ENCODE measurements around the gene SLC6A17. TPM values are rescaled to one million over a fixed set of nuclear protein-coding genes. Genes with fewer than 3 reads are reported as not detected.

SLC6A17 gene
- polyA plus RNA-seq, 4 donors: 0.08 to 0.92 (median 0.77) TPM

DNA sequence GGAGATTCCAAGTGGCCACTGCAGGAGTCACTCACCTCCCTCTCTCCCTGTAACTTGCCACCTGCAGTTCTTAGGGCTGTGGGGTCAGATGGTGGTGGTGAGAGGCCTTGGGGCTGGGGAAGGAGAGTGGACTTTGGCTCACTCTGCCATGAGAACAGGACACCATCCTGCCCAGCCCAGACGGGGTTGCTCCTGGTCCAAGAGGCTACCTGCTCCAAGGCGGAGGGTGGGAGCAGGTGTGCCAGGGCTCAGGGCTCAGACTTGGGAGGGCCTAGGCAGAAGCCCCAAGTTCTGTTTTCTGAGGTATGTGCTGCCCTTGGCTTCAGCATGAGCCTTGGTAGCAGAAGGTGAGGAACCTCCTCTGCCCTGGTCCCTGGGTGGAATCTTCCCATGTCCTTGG lies 48.5 kb downstream of the SLC6A17 start:
- no peak for DNase-seq (ENCODE audit: low read depth in 4 of 4, low spot score in 3 of 4)

DNA sequence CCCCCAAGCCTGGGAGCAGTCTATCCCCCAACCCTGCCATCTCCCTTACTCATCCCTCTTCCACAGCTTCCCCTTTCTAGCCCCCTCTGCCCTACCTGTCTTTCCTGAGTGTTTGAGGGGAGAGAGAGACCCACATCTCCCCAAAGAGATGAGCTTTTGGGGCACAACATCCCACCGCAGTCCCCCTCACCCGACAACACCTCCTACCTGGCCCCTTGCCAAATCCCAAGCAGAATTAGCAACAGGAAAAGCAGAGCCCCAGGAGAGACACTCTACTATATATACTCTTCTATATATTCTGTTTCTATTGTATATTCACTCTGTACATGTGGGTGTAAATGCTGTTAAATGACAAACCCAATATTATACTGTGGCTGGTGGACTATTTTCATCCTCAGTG lies 49.9 kb downstream of the SLC6A17 start:
- DNase-seq (ENCODE audit: low read depth in 4 of 4, low spot score in 3 of 4): no peak

DNA sequence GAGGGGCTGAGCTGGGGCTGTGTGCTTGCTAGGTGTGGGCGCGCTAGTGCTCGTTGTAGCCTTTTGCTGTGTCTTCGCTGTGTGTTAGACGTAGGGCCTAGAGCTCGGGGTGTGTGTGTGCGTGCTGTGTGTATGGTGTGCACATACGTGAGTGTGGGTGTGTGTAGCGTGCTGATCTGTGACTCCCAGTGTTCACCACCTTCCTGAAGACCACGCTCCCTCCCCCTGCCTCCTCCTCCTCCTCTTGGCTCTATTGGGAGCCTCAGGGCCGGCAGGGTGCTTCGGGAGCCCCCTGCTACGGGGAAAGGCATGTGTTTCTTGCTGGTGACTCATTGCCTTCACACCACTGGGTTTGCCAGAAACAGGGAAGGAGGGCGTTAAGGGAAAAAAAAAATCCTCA lies 50.4 kb downstream of the SLC6A17 start:
- DNase-seq (ENCODE audit: low read depth in 4 of 4, low spot score in 3 of 4): no peak

GRCh38 chr1:110201157-110201825 lies 51.0 kb downstream of the SLC6A17 start:
- no peak for DNase-seq (ENCODE audit: low read depth in 4 of 4, low spot score in 3 of 4)

DNA sequence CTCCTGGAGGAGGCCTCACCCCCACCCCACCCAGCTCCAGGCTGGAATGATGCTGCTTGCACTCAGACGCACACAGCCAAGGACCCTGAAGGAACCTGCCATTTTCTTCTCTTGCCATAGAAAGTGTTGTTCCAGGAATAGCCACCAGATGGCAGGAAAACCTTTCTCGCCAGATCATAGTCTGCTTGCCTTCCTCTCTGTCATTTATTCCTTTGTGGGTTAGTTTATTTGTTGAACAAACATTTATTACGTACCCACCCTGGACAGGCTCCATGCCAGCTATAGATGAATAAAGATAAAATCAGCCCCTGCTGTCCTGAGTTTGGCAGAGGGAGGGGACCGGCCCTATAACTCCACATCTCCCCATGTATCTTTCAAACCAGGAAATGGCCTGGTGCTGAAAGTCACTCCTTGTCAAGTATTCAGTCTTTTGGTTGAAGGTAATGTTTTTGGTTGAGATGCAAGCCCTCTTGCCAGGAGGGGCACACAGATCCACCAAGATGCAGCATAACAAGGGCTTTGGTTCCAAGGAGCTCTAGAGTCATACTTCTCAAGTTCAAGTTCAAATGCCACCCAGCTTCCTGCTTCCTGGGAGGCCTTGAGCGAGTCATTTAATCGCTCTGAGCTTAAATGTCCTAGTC lies 52.8 kb downstream of the SLC6A17 start:
- peak in 1 of 4 donors; percentile 18 for DNase-seq (ENCODE audit: low read depth in 4 of 4, low spot score in 3 of 4)

DNA sequence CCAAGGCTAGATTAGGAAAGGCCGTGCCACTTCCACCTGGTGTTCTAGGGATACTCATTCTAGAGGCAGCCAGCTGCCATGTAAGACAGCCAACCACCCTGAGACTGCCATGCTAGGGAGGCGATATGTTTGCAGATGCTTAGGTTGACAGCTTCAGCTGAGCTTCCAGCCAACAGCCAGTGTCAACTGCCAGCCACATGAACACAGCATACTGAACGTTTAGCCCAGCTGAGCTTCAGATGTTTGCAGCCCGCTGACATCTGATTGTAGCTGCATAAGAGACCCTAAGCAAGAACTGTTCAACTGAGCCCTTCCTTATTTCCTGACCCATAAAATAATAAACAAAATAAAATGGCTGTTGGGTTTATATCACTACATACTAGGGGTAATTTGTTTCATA lies 54.9 kb downstream of the SLC6A17 start:
- no peak for DNase-seq (ENCODE audit: low read depth in 4 of 4, low spot score in 3 of 4)

DNA sequence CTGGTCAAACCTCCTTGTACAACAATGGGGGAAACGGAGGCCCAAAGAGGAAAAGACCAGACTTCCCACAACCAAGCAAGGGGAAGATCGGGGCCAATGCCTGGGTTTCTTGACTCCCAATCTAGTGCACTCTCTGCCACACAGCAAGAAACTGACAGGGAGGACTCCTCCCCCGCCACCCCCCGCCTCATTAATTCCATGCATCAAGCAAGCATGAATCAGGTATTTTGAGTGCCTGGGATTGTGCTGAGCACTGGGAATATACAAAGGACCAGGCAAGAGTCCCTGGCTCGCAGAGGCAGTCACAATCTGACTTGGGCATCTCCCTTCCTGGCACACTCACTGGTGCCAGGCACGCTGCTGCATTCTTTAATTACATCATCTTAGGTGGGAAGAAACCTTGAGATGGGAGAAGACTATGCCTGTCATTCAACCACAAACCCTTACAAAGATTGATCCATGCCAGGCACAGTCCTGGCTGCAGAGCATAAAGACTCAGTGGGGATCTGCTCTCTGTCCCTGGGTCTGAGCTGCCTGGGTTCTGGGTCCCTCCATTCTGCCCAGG lies 55.4 kb downstream of the SLC6A17 start:
- DNase-seq (ENCODE audit: low read depth in 4 of 4, low spot score in 3 of 4): no peak

DNA sequence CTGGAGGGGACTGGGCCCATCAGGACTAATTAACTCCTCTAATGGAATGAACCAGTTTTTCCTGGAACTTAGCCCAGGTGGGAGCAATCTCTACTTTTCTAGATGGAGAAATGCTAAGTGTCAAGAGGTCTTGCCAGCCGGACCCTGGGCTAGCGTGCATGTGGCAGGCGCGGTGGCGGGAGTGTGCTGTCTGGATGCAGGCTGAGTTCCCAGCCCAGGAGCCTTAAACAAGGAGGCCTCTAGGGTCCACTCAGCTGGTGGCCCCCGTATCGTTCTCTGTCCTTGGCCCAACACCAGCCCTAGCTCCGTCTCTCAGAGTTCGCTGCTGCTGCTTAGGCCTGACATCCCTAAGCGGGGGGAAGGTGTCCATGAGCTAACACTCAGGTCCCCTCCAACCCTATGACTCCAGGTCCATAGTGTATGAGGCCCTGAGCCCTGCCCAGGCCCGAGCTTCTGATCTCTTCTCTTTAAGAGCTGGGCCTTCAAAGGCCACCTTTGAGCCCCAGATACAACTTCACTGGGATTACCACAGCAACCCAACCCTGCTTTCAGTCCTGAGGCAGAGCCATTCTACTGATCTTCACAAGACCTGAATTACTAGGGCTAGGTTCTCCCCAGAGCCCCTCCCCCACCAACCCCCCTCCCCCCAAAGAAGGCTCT lies 56.1 kb downstream of the SLC6A17 start:
- no peak for DNase-seq (ENCODE audit: low read depth in 4 of 4, low spot score in 3 of 4)

GRCh38 chr1:110207831-110208230 lies 57.5 kb downstream of the SLC6A17 start:
- no peak for DNase-seq (ENCODE audit: low read depth in 4 of 4, low spot score in 3 of 4)

DNA sequence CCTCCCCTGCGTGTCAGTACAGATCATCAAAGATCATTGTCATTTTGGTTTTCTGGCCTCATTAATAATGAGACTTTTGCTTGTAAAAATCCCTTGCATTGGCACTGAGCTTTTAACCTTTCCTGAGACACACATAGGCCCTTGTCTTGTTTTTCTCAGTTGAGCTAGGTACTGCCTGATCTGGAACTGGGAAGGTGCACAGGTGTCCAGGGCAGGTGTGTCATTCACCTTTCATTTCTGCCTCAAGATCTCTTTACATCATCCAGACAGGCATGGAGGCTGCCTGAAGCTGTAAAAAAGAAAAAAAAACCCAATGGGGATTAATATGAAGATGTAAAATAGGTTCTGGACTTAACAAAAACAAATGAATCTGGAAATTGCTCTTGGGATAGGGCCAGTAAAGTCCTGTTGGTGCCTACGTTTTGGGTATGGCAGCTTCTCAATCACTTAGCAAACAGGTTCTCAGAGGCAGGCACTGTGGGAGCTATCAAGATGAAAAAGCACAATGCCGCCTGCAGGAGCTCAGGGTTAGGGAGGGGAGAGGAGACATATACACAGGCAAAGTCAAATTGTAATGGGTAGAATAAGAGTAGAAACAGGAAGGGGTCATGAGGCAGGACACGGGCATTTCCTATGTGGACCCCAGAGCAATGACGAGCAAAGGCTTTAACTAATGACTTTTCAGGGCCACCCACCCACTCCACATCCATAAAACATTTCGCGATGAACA lies 58.8 kb downstream of the SLC6A17 start:
- no peak for DNase-seq (ENCODE audit: low read depth in 4 of 4, low spot score in 3 of 4)

DNA sequence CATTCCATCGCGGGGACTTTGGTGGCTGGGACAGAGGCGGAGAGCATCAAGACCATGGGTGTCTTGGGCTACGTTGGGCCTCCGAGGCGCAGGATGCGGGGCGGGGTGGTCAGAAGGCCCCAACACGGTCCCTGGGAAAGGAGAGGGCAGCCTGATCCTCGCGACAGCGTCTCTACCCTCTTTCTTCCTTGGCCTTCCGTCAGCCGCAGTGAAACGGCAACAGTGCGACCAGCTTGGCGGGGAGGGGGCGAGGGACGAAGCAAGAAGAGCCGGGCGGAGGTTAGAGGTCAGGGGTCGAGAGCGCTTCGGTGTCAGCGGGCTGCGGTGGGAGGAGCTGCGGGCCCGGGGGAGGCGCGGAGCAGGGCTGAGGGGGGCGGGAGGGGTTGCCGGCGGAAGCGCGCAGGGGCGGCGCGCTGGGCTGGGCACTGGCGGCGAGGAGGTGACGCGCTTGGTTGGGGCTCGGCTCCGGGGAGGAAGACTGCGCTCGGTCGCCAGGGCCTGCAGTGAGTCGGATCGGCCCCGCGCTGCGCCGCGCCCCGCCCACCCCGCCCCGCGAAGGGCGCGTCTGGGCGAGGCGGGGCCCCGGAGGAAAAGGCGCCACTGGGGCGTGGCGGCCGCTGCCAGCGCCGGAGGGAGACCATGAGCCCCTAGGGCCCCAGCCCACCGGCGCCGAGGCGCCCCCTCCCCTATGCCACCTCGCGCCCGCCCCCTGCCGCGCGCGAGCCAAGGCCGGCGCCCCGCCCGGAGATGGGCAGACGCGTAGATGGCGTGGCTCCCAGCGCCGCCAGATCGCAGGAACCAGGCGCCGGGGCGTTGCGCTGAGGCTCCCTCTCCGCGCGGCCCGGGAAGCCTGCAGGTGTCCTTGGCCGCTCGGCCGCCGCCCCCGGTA lies 59.7 kb downstream of the SLC6A17 start, which contains the start of gene KCNC4:
Gene KCNC4 (plus strand): TSS at position 600 of the 889 bp plus-strand sequence. CDS start 1,186 bp downstream, outside the sequence.
- DNase-seq (ENCODE audit: low read depth in 4 of 4, low spot score in 3 of 4): no peak

DNA sequence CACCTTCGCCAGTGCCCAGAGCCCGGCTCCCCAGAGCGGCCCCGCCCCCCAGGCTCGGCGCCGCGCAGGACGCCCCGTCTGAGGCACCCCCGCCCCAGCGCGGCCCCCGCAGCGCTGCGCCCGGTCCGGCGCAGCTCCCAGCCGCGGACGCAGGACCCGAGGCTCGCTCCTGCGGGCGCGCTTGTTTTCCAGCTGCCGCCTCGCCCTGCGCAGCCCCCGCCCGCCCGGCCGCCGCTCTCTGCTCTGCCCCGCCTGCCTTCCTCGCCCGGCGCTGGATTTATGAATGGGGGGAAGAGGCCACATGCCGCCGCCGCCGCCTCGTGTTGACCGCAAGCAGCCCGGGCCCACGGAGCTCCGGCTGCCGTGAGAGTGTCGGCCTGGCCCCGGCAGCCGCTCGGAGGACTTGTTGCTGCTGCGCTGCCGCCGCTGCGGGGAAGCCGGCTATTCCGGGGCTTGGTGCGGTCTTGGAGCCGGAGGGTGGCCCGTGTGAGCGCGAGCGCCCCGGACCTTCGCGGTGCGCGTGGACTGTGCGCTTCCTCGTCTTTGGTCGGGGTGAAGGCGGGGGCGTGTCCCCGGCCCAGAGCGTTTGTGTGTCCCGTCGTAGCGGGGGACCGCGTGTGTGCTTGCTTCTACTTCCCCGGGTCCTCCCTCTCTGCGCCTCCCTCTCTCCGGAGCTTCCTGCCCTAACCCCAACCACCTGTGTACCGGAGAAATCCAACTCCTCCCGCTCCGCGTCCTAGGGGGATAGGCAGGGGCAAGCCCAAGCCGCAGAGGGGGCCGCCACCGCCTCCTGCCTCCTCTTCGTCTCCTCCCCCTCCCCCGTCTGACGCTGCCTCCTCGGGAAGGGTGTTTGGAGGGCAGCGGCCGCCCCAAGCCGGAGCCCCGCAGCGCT lies 60.6 kb downstream of the SLC6A17 start:
- DNase-seq (ENCODE audit: low read depth in 4 of 4, low spot score in 3 of 4): no peak

DNA sequence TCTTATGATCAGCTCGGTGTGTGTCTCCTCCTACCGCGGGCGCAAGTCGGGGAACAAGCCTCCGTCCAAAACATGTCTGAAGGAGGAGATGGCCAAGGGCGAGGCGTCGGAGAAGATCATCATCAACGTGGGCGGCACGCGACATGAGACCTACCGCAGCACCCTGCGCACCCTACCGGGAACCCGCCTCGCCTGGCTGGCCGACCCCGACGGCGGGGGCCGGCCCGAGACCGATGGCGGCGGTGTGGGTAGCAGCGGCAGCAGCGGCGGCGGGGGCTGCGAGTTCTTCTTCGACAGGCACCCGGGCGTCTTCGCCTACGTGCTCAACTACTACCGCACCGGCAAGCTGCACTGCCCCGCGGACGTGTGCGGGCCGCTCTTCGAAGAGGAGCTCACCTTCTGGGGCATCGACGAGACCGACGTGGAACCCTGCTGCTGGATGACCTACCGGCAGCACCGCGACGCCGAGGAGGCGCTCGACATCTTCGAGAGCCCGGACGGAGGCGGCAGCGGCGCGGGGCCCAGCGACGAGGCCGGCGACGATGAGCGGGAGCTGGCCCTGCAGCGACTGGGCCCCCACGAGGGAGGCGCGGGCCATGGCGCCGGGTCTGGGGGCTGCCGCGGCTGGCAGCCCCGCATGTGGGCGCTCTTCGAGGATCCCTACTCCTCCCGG lies 61.3 kb downstream of the SLC6A17 start:
- no peak for DNase-seq (ENCODE audit: low read depth in 4 of 4, low spot score in 3 of 4)

GRCh38 chr1:110212169-110213142 lies 62.2 kb downstream of the SLC6A17 start:
- DNase-seq (ENCODE audit: low read depth in 4 of 4, low spot score in 3 of 4): no peak

- no peak for DNase-seq (ENCODE audit: low read depth in 4 of 4, low spot score in 3 of 4)
Measured at GRCh38 chr1:110213143-110213540, 62.8 kb downstream of the SLC6A17 start.

DNA sequence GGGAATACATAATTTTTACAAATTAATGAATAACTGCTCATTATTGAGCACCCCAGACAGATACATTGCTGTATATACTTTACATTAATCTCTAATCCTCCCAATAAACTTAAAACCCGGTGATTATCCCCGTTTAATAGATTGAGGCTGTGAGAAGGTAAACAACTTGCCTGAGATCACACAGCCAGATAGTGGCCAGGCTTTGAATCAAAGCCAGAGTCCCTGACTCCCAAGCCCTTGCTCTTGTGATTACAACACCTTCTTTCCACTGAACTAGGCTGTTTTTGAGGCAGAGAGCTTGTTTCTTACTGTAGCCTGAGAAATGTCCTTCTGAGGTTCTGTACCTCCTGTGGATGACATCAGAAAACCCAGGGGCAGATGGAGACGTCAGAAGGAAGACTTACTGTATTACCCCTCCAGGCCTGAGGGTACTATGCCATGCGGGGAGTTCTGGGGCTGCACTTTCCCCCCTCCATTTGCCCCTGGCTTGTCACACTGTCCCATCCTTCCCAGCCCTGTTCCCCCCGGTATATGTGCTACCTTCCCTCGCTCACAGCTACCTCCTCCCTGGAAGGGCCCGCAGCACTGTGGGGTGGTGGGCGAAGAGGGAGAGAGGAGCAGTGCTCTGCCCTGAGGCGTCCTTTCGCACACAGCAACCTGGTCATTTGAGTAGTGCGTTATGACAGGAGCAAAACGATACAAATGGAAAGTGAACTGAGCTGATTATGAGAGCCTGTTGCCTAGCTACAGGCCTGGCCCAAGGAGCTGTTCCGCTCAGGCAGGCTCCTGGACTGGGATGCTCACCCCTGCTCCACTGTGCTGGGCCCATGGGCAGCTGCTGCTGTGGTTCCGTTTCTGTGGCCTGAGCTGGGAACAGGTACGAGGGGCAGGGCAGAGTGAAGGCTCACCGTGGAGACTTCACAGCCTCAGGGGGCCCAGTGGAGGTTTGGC lies 64.4 kb downstream of the SLC6A17 start:
- DNase-seq (ENCODE audit: low read depth in 4 of 4, low spot score in 3 of 4): no peak

All from left renal pelvis (tissue), 4 donors.